ENCODE measurements around the gene MAMLD1.

- no peak for TF ChIP-seq ZNF70 (CRISPR knock-in tag; IDR thresholded peaks at IDR 0.05)
- TF ChIP-seq ZFP3 (CRISPR knock-in tag; IDR thresholded peaks at IDR 0.05), result no peak
- no peak for TF ChIP-seq TOX (CRISPR knock-in tag; IDR thresholded peaks at IDR 0.05; ENCODE audit: borderline replicate concordance)
- TF ChIP-seq POU6F1 (CRISPR knock-in tag; IDR thresholded peaks at IDR 0.05; ENCODE audit: borderline replicate concordance, low read depth), result no peak
Measured at GRCh38 chrX:150515801-150516200, 152.7 kb downstream of the MAMLD1 start.
